IPS-18c (cell line): ENCODE measurements around the gene NDC1.
"Not testable (repeated sequence)": the region's sequence is repeated elsewhere in the genome, so short reads cannot be mapped to it uniquely, and the experiment has no call there.

Experiments used
- H3K4me3 ChIP-seq: 2 replicates; pipeline ENCODE4 v1.7.0; 2013; ENCODE audit warnings: low read depth, mild to moderate bottlenecking, low read length, moderate library complexity; ENCODE audit not compliant: insufficient read depth
- H3K9me3 ChIP-seq: one replicate; pipeline ENCODE4 v1.6.1; 2013; ENCODE audit warnings: mild to moderate bottlenecking, low read length, moderate library complexity; ENCODE audit not compliant: control insufficient read depth, insufficient read depth

NDC1 gene

DNA sequence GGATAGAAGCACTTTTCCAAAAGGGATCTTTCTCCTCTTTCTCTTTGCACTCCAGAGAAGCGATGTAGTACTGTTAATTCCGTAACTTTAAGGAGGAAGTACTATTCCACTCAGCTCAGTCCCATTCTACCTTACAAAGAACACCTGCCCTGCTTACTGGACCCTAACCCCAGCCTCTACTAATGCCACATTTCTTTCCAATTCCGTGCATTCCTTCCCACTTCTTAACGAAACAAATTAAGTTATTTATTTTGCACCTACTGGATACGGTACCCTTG is 511 bp downstream of the NDC1 start:
- peaks cover under 1% of the 10 kb centered on the region for H3K9me3 ChIP-seq
- H3K4me3 ChIP-seq, result peak overlapping the region; percentile 71

- no peak overlapping the region for H3K4me3 ChIP-seq
- no peaks in the 10 kb centered on the region for H3K9me3 ChIP-seq
These were observed 2.6 kb downstream of the NDC1 start for GRCh38 chr1:53835491-53835890.

- Histone ChIP-seq H3K9me3 (no peaks in the 10 kb centered on the region), H3K4me3 (no peak overlapping the region)
These were observed 3.3 kb downstream of the NDC1 start for GRCh38 chr1:53834776-53835175.

DNA sequence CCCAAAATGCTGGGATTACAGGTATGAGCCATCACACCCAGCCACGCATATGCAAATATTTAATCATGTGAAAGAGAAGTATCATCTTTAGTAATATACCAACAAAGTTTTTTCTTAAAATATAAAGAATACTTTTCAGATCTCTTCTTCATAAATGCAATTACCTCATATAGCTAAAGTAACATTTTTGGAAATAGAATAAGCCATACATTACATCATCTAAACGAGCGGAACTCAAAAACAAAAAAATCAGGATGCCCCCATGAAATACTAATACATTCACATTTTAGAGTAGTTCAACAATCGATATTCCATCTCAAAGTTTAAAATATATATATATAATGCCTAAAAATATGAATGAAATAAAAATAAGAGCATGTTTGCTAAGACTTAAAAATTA is 4.7 kb downstream of the NDC1 start:
- Histone ChIP-seq H3K9me3 (no peaks in the 10 kb centered on the region), H3K4me3 (no peak overlapping the region)

DNA sequence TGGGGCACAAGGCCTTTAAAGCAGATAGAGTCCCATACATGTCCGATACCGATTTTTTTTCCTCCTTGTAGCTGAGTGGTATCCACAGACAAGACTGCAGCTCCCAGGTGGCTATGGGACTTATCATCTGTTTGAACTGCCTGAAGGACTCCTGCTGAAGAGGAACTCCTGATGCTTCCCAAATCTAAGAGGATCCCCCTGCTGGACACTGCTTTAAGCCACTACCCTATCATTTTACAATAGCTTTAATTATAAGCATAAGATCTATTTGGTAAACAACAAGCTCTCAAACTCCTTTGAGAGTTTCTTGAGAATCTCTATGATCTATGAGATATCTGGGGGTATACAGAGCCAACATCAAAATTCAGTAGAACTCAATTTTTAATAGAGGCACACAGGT is 11.7 kb downstream of the NDC1 start:
- H3K9me3 ChIP-seq, result no peaks in the 10 kb centered on the region
- no peak overlapping the region for H3K4me3 ChIP-seq

- Histone ChIP-seq H3K4me3 (no peak overlapping the region), H3K9me3 (no peaks in the 10 kb centered on the region)
These were observed 12.8 kb downstream of the NDC1 start for GRCh38 chr1:53825306-53825705.

- Histone ChIP-seq H3K4me3 (no peak overlapping the region), H3K9me3 (no peaks in the 10 kb centered on the region)
These were observed 15.2 kb downstream of the NDC1 start for GRCh38 chr1:53822931-53823330.

- Histone ChIP-seq H3K9me3 (no peaks in the 10 kb centered on the region), H3K4me3 (no peak overlapping the region)
These were observed 16.7 kb downstream of the NDC1 start for GRCh38 chr1:53821380-53821779.

GRCh38 chr1:53819387-53819786 is 18.7 kb downstream of the NDC1 start:
- H3K9me3 ChIP-seq, result no peaks in the 10 kb centered on the region
- H3K4me3 ChIP-seq, result no peak overlapping the region

GRCh38 chr1:53816584-53816983 is 21.5 kb downstream of the NDC1 start:
- H3K9me3 ChIP-seq, H3K4me3 ChIP-seq: not testable (repeated sequence)

DNA sequence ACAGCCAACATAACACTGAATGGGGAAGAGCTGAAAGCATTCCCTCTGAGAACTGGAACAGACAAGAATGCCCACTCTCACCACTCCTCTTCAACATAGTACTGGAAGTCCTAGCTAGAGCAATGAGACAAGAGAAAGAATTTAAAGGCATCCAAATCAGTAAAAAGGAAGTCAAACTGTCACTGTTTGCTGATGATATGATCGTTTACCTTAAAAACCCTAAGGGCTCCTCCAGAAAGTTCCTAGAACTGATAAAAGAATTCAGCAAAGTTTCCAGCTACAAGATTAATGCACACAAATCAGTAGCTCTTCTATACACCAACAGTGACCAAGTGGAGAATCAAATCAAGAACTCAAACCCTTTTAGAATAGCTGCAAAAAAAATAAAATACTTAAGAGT is 22.6 kb downstream of the NDC1 start:
- not testable (repeated sequence) for H3K4me3 ChIP-seq, H3K9me3 ChIP-seq

DNA sequence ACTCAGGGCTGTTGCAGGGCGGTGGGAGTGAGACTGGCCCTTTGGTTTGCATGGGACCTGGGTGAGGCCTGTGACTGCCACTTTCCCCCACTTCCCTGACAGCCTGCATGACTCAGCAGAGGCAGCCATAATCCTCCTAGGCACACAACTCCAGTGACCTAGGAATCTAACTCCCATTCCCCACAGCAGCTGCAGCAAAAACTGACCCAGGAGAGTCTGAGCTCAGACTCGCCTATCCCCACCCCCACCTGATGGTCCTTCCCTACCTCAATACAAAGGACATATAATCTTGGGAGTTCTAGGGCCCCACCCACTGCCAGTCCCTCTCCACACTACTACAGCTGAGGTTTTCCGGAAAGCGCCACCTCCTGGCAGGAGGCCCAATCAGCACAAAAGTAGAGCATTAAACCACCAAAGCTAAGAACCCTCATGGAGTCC is 26.7 kb downstream of the NDC1 start:
- Histone ChIP-seq H3K4me3 (no peak overlapping the region), H3K9me3 (peaks cover 3% of the 10 kb centered on the region)

- Histone ChIP-seq H3K4me3 (no peak overlapping the region), H3K9me3 (peaks cover 3% of the 10 kb centered on the region)
These were observed 27.6 kb downstream of the NDC1 start for GRCh38 chr1:53810497-53810896.

DNA sequence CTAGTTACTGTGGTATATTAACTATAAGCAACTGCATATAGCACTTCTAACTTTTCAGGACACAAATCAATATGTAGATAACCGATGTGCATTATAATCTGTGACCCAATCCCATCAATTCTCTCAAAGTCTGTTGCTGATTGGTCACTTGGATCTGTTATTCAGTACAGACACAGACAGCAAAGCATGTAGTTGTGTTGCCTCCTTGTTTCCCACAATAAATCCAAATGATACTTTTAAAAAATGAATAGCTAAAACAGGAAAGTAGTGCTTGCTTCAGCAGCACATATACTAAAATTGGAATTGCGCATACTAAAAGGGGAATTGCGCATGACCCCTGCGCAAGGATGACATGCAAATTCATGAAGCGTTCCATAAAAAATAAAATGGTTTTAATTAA is 28.1 kb downstream of the NDC1 start:
- Histone ChIP-seq H3K4me3 (no peak overlapping the region), H3K9me3 (peaks cover 3% of the 10 kb centered on the region)

DNA sequence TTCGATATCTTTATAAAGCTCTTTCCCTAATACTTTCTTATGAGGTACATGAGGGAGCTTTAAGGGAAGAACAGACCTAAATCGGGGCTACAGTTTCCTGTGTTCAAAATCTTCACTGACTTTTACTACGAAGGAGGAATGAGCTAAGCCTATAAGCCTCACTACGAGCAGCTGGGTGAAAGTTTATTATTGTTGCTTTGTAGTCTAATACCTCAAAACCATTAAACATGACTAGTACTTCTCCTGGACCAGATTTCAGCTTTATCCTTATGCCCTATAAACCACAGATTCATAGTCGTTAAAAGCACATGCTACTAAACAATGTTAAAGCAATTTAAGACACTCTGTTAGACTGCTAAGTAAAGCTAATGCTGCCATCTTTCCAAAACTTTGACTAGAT is 30.2 kb downstream of the NDC1 start:
- Histone ChIP-seq H3K9me3 (peaks cover 3% of the 10 kb centered on the region), H3K4me3 (no peak overlapping the region)

DNA sequence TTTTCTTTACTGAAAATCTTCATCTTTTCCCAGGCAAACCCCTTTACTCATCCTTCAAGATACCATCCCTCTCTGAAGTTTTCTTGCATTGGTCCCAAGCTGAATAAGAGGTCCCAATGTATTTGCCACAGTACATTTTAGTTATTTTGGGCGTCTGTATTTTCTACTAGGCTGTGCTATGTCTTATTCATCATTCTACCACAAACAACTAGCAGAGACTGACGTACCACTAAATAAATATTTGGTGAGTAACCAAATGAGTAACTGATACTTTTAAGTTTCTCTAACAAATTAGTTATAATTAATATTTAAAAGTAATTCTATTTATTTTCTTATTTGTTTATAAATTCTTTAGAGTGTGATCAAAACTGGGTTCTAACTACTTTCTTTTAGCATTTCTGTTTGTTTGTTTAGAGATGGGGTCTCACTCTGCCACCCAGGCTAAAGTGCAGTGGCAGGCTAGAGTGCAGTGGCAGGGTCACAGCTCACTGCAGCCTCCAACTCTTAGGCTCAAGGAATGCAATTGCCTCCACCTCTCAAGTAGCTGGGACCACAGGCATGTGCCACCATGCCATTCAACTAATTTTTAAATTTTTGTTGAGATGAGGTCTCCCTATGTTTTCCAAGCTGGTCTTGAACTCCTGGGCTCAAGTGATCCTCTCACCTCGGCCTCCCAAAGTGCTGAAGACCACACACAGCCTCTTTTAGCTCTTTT is 33.1 kb downstream of the NDC1 start:
- no peak overlapping the region for H3K4me3 ChIP-seq

DNA sequence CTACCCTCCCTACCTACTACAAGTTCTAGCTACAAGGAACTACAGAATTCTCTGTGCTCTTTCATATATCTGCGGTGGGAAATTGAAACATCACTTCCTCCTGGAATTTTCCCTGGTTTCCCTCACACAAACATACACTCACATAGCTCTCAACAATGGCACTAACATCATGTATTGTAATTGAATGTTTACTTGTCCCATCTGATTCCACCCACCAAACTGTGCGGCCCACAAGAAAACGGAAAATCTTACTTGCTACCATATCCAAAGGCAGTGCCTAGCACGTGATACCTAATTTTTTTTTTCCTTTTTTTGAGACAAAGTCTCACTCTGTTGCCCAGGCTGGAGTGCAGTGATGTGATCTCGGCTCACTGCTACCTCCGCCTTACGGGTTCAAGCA is 33.9 kb downstream of the NDC1 start:
- peaks cover 3% of the 10 kb centered on the region for H3K9me3 ChIP-seq
- no peak overlapping the region for H3K4me3 ChIP-seq

More for the DNA sequence above, 33.1 kb downstream of the NDC1 start:
- H3K9me3 ChIP-seq, result peaks cover 3% of the 10 kb centered on the region

DNA sequence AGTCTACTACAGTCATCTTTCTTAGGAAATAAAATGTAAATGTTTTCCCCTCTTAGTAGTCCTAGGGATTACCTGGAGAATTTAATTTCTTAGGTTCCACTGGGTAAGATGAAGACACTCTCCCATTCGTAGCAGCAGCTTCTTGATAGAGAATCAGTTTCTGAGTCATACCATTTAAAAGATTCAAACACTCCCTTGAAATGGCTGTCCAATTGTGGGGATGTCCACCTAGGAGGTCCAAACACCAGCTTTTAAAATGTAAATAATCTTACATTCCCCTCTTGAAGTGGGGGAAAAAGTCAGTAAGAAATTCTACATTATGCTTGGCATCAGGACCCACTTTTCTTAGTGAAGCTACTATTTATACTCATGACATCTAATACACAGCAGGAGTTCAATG is 37.5 kb downstream of the NDC1 start:
- no peaks in the 10 kb centered on the region for H3K9me3 ChIP-seq
- H3K4me3 ChIP-seq, result no peak overlapping the region

- Histone ChIP-seq H3K4me3 (no peak overlapping the region), H3K9me3 (no peaks in the 10 kb centered on the region)
These were observed 39.0 kb downstream of the NDC1 start for GRCh38 chr1:53799141-53799540.
